Posterior cingulate gyrus (tissue), 11 donors: ENCODE results near the gene YTHDF2.
A peak's percentile ranks its signal among the peaks of the same experiment; 100 is the strongest.
"Not testable (repeated sequence)": the region's sequence is repeated elsewhere in the genome, so short reads cannot be mapped to it uniquely, and the experiment has no call there.

ENCODE experiments used
- DNase-seq, 10 donors: peaks; one replicate each; pipeline versions ENCODE4 v3.0.0 to v3.0.0-alpha.2; 2020 to 2021; ENCODE audit warnings: mixed read lengths in 3 of 10
- intact Hi-C: fragments of 100-400 bp; cut with DNase I; formaldehyde crosslinking; loops from one replicate; pipeline ENCODE4 v1.15.1; 2023

YTHDF2 gene

DNA sequence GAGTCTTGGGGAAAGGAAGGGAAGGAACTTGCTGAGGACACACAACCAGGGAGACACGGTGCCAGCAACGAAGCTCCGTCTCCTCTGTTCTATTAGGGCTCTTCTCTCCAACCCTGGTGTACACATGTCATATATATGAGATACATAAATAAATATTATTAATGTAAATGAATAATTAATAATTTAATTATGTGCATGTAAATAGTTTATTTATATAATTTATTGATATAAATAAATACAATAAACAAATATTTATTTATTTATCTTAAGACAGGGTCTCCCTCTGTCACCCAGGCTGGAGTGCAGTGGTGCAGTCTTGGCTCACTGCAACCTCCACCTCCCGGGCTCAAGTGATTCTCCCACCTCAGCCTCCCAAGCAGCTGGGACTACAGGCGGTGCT, 57.8 kb downstream of the YTHDF2 start:
- DNase-seq, intact Hi-C loops: not testable (repeated sequence)

DNA sequence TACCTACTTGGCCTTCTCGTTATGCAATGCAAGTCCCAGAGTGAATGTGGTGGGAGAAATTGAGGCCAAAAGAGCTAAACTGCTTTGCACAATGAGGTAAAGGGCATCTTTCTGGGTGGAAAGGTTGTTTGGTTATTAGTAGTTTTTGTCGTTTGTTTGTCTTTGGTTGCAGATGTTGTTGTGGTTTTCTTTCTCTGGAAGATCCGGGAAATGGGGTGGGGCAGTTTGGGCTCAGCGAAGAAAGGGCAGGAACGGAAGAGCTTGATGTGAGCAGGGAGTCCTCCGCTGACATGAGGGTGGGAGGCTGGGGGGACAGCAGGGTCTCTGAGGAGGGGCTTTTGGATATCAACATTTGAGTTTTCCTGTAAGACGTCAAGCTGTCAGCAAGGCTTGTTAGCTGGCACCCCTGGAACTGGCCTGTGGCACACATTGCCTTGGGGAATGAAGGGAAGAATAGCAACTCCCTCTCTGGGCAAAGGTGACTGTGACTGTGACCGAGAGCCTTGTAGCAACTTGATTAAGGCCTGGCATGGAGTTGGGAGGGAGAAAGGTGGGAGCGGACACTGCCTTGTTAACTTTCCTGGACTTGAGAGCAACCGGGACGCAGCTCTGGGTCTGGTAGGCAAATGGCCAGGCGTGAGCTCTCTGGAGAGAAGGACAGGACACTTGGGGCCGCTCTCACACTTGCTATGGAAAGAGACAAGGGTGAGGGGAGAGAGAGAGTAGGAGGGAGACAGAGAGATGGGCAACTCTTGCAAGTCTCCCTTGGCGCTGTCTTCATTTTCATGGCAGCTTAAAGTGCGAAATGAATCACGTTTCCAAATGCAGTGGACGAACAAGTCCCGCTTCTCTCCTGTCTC, 59.8 kb downstream of the YTHDF2 start:
- intact Hi-C loops, result no loop called here
- peak in 2 of 10 donors; percentile 27 to 57 for DNase-seq

GRCh38 chr1:28800324-28800723, 63.6 kb downstream of the YTHDF2 start:
- intact Hi-C loops, result no loop called here
- peak in 1 of 10 donors; percentile 25 for DNase-seq

DNA sequence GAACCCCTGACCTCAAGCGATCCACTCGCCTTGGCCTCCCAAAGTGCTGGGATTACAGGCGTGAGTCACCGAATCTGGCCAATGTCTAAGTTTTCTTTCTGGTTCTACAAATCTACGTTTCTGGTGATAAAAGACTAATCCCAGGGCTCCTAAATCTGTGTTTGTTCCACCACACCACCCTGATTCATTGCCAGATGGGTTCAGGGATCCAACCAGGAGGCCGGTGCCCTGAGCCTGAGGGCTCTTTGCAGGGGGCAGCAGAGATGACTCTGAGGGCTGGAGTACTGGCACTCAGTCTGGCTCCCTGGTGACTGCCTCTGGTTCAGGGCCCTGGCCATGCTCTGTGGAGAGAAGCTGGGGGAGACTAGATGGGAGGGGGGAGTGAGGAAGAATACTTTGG, 64.7 kb downstream of the YTHDF2 start:
- DNase-seq, result peak in 1 of 10 donors; percentile 14
- intact Hi-C loops, result no loop called here

DNA sequence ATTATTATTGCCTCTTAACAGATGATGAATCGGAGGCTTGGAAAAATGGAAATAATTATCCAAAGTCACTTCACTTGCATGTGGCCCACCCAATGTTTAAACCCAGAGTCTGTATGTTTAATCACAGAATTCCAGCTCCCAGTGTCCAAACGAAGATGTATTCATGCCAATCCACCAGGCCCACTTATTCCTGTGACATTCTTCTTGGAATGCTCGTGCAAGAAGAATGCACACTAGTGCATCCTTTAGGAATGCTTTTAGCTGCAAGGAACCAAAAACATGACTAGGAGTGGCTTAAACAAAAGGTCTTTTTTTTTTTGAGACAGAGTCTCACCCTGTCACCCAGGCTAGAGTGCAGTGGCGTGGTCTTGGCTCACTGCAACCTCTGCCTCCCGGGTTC, 66.3 kb downstream of the YTHDF2 start:
- DNase-seq, result no peak
- intact Hi-C loops, result no loop called here

- peak in 1 of 10 donors; percentile 3 for DNase-seq
- intact Hi-C loops, result no loop called here
Measured at GRCh38 chr1:28803662-28804061, 66.9 kb downstream of the YTHDF2 start.

GRCh38 chr1:28804071-28804470, 67.3 kb downstream of the YTHDF2 start:
- intact Hi-C loops, result no loop called here
- DNase-seq, result peak in 1 of 10 donors; percentile 29

DNA sequence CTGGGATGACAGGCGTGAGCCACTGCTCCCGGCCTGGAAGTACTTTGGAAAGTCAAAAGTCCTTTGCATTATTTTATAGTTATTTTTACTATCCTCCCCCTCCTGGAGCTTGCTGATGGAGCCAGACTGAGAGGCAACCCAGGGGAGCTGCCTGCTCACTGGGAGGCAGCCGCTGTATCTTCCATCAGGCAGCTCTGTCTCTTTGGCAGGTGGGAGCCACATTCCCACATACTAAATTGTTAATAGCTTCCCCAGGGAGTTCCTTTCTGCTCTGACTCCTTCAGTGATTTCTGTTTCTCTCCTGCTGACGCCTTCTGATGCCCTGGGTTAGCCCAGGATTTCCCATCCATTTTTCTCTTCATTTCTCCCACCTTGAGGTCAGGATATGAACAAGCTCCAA, 70.3 kb downstream of the YTHDF2 start:
- intact Hi-C loops, result no loop called here
- DNase-seq, result peak in 1 of 10 donors; percentile 43

DNA sequence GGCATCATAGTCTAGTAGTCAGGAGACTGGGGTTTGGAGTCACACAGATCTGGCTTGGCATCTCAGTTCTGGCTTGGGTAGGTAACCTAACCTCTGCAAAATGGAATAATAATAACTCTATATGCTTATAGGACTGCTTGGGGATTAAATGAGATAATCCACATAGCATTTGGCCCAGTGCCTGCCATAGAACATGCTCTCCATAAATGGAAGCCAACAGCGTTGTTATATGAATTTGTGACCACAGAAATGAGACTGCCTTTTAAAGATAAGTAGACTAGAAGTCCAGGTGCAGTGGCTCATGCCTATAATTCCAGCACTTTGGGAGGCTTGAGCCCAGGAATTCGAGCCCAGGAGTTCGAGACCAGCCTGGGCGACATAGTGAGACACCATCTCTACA, 71.2 kb downstream of the YTHDF2 start:
- DNase-seq, result peak in 1 of 10 donors; percentile 23
- intact Hi-C loops, result no loop called here

DNA sequence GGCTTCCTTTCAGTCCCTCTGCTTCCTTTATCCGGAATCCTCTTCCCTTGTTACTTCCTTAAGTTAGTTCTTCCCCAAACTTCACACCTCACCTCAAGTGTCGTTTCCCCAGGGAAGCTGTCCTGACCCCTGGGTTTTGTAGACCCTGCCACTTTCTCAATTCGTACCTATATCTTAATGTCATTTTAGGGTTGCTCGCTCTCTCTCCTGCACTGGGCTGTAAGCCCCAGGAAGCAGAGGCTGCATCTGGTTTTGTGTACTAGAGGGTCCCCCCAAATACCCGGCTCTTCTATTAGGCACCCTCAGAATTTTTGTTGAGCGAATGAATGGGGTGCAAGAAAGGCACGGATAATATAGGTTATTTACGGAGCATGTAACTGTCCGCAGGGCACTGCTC, 74.6 kb downstream of the YTHDF2 start:
- intact Hi-C loops, result no loop called here

DNA sequence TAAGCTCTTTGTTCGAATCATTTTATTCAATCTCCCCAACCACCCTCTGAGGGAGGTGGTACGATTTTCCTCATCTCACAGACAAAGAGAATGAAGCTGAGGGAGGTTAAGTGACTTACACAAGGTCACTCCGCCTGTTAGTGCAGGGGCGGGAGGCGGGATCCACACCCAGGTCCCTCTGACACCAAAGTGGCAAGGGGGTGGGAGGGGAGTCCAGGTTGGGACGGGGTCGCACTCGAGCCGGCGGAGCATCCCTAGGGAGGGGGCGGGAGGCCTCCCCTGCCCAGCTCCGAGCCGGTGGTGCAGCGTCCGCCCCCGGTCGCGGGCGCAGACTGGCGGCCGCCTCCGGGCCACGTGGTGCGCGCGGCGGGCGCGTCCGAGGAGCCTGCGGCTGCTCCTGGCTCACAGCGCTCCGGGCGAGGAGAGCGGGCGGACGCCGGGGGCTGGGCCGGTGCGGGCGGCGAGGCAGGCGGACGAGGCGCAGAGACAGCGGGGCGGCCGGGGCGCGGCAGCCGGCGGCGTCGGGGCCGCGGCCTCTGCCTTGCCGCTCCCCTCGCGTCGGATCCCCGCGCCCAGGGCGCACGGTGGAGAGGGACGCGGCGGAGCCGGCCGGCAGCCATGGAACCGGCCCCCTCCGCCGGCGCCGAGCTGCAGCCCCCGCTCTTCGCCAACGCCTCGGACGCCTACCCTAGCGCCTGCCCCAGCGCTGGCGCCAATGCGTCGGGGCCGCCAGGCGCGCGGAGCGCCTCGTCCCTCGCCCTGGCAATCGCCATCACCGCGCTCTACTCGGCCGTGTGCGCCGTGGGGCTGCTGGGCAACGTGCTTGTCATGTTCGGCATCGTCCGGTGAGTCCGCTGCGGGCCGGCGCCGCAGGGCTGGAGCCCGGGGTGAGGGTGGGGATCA, 75.3 kb downstream of the YTHDF2 start, which contains the start of gene OPRD1:
OPRD1 (plus strand) TSS at position 405 of the 903 bp plus-strand sequence; CDS start at position 619, 214 bp downstream.
- DNase-seq, result peak in 5 of 10 donors; percentile 36 to 93 (median 40)
- intact Hi-C loops, result no loop called here

More for the DNA sequence above, 74.6 kb downstream of the YTHDF2 start:
- DNase-seq, result no peak

- intact Hi-C loops, result no loop called here
- DNase-seq, result peak in 3 of 10 donors; percentile 76 to 88 (median 77)
Measured at GRCh38 chr1:28812669-28813468, 76.1 kb downstream of the YTHDF2 start.

GRCh38 chr1:28813931-28814465, 77.3 kb downstream of the YTHDF2 start:
- peak in 1 of 10 donors; percentile 38 for DNase-seq
- intact Hi-C loops, result no loop called here

GRCh38 chr1:28815533-28816185, 78.9 kb downstream of the YTHDF2 start:
- peak in 2 of 10 donors; percentile 81 to 86 for DNase-seq
- intact Hi-C loops, result no loop called here

GRCh38 chr1:28817133-28817532, 80.4 kb downstream of the YTHDF2 start:
- intact Hi-C loops, result no loop called here

DNA sequence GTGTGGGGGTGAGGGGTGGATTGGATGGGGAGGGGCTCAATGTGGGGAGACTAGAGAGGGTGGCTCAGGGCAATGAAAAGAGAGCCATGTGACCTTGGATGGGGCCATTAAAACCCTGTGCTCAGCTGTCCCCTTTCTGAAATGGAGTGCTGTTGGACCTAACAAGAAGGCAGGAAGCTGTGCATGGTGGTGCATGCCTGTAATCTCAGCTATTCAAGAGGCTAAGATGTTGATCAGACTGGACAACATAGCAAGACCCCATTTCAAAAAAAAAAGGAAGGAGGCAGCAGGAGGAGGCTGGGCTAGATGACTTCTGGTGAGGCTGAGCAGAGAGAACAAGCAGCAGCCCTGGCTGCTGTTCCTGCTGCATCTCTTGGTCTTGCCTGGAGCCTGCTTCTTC, 82.3 kb downstream of the YTHDF2 start:
- peak in 1 of 10 donors; percentile 20 for DNase-seq
- intact Hi-C loops, result no loop called here

More at GRCh38 chr1:28817133-28817532, 80.4 kb downstream of the YTHDF2 start:
- DNase-seq, result peak in 1 of 10 donors; percentile 59
